NCI-H510A (cell line): ENCODE results near the gene GAS7.

ENCODE experiments used
- DNase-seq: peaks from one replicate; lab custom pipeline; 2025; lab: John Stamatoyannopoulos, UW

Gene GAS7

GRCh38 chr17:10198509-10199249 is at the start of gene GAS7:
GAS7 (minus strand) TSS chr17:10198606.
- DNase-seq, result no peak

DNA sequence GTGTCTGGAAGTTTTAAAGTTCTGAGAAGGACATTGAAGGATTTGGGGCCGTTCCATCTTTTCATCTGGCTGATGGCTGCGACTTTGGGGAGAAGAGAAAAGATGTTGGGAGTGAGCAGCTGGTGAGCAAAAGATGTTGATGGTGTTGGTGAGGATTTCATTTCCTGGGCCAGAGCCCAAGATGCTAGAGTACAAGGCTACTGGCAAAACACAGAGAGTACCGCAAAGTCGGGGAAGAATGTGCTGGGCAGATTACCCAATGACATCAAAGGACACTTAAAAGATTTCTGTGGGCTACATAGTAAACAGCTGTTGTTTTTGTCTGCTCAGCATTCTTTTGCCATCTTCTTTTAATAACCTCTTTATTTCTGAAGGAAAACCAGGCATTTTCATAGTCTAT is 49.4 kb upstream of the GAS7 start:
- DNase-seq, result no peak

GRCh38 chr17:10243883-10244844 is 45.8 kb upstream of the GAS7 start:
- DNase-seq, result no peak

DNA sequence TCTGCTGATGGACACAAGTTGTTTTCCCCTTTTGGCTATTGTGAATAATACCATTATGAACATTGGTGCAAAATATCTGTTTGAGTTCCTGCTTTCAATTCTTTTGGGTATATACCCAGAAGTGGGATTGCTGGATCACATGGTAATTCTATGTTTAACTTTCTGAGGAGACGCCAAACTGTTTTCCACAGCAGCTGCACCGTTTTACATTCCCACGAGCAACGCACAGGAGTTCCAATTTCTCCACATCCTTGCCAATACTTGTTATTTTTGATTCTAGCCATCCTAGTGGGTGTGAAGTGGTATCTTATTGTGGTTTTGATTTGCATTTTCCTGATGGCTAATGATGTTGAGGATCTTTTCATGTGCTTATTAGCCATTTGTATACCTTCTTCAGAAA is 43.4 kb upstream of the GAS7 start:
- no peak for DNase-seq

- no peak for DNase-seq
Measured at GRCh38 chr17:10238661-10239060, 40.3 kb upstream of the GAS7 start.

DNA sequence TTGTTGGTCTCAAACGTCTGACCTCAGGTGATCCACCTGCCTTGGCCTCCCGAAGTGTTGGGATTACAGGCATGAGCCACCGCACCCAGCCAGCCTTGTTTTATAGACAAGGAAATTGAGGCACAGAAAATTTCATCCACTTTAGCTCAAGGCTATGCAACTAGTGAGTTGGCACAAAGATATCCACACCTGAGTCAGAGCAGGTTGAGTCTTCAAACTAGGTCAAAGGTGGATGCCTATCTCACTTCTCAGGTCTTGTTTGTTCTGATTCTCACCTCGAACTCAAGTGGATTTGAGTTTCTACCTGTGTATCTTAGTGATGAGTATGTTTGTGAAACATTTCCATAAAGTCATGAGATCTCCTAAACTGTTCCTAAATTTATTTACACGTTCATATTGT is 35.6 kb upstream of the GAS7 start:
- DNase-seq, result no peak

DNA sequence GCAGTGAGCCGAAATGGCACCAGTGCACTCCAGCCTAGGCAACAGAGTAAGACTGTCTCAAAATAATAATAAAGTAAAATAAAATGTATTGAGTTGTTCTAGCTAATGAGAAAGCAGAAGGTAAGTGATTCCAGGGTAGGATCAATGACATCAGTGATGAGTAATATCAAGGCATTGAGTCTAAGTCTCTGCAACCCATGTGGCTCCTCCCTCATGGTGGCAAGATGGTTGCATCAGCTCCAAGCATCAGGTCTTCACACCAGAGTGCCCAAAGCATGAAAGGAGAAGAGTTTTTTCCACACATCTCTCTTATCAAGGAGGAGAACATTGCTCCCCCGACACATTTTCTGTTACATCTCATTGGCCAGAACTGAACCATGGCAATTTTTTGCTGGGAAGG is 34.8 kb upstream of the GAS7 start:
- no peak for DNase-seq

DNA sequence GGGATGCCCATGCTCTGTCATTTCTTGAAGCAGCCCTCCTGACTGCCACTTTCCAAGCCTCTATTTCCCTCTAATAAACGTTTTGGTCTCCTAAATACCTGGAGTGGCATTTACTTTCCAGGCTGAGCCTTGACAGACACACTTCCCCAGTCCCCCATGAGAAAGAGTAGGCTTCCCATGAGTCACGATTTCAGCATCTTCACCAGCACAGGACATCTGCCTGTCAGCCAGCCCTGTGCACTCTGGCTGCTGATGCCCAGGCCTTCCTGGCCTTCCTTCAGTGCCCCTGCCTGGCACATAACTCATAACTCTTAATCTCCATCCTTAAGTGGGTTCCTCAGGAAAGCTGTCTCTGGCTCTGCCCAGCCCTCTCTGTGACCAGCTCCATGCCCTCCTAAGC is 30.8 kb upstream of the GAS7 start:
- DNase-seq, result no peak

- DNase-seq, result no peak
Measured at GRCh38 chr17:10226930-10227695, 28.7 kb upstream of the GAS7 start.

DNA sequence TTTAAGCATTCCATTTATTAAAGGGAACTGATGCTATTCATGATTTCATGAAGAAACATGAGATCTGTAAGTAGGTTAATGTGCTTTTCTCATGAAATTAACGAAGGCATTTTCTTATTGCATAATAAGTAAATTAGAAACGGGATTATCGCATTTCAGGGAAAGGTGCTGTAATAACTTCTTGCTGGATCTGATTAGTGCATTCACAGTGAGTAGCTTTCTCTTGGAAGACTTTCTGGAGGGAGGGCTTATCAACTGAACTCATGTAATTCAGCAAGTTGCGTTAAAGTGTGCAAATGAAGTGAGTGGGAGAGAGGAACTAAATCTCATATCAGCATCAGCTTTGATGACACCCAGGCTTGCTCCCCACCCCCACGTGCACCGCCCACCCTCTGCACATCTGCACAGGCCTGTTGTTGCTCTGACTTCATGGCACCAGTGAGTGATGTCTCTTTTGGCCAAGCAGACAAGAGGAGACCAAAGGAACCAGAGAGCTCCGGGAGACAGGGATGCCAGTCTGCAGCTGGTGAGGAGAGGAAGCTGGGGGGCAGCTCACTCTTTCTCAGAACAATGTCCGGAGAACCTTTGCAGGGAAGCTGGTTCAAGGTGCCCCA is 26.3 kb upstream of the GAS7 start:
- DNase-seq, result no peak

- DNase-seq, result no peak
Measured at GRCh38 chr17:10219193-10219592, 20.8 kb upstream of the GAS7 start.

- no peak for DNase-seq
Measured at GRCh38 chr17:10217916-10218315, 19.5 kb upstream of the GAS7 start.

- DNase-seq, result no peak
Measured at GRCh38 chr17:10216213-10216938, 18.0 kb upstream of the GAS7 start.

DNA sequence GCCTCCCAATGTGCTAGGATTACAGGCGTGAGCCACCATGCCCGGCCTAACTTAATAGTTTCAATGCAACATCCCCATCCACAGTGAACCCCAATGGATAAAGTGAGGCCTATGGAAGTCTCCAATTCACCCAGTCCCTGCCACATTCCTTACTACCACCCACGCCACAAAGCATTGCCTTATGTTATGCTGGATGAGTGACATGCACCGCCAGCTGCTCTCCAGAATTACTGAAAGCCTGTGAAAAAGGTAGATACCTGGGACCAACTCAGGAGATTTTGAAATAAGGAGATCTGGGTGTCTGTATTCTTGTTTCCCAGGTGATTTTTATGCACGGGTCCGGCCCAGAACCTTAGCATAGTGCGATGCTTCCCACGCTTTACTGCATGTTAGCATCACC is 16.9 kb upstream of the GAS7 start:
- no peak for DNase-seq

DNA sequence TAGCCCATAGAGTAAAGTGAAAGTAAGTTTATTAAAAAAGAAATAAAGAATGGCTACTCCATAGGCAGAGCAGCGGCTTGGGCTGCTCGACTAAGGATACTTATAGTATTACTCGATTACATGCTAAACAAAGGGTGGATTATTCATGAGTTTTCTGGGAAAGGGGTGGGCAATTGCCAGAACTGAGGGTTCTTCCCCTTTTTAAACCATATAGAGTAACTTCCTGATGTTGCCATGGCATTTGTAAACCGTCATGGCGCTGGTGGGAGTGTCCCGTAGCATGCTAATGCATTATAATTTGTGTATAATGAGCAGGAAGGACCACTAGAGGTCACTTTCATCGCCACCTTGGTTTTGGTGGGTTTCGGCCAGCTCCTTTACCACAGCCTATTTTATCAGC is 13.3 kb upstream of the GAS7 start:
- no peak for DNase-seq

- DNase-seq, result no peak
Measured at GRCh38 chr17:10210151-10210574, 11.8 kb upstream of the GAS7 start.

- DNase-seq, result no peak
Measured at GRCh38 chr17:10208604-10209193, 10.3 kb upstream of the GAS7 start.

- no peak for DNase-seq
Measured at GRCh38 chr17:10207153-10207552, 8.7 kb upstream of the GAS7 start.

GRCh38 chr17:10205549-10206185 is 7.3 kb upstream of the GAS7 start:
- no peak for DNase-seq

- no peak for DNase-seq
Measured at GRCh38 chr17:10201680-10202079, 3.3 kb upstream of the GAS7 start.
